Transverse colon (tissue), 4 donors: Measurements from ENCODE around the gene ACAD8. TPM values are rescaled to one million over a fixed set of nuclear protein-coding genes. Genes with fewer than 3 reads are reported as not detected.

ENCODE experiments used
- DNase-seq: peaks from one replicate; pipeline ENCODE4 v3.0.0-alpha.2; 2019
- H3K27ac ChIP-seq, 4 donors: fragments of 200-600 bp; sonication (generic); 2 replicates each; pipeline ENCODE4 v1.5.1; 2016 to 2018; ENCODE audit warnings: inconsistent platforms in 4 of 4
- H3K27me3 ChIP-seq: fragments of 200-600 bp; sonication (generic); 2 replicates; pipeline ENCODE4 v1.5.1; 2017; ENCODE audit warnings: inconsistent platforms
- H3K36me3 ChIP-seq, 4 donors: fragments of 200-600 bp; sonication (generic); 2 replicates each; pipeline ENCODE4 v1.5.1; 2017 to 2019; ENCODE audit warnings: inconsistent platforms in 4 of 4
- H3K4me1 ChIP-seq, 4 donors: fragments of 200-600 bp; sonication (generic); 2 replicates each; pipeline ENCODE4 v1.5.1; 2017 to 2020; ENCODE audit warnings: inconsistent platforms in 4 of 4
- H3K4me3 ChIP-seq, 4 donors: fragments of 200-600 bp; sonication (generic); 1 replicate in 1 of 4; 2 replicates in 3 of 4; pipeline versions ENCODE4 v1.5.1 to v1.6.1; 2017 to 2019; ENCODE audit warnings: inconsistent platforms in 4 of 4
- H3K9me3 ChIP-seq, 2 donors: fragments of 200-600 bp; sonication (generic); 2 replicates each; pipeline ENCODE4 v1.5.1; 2017 to 2019; ENCODE audit warnings: inconsistent platforms in 2 of 2
- EP300 ChIP-seq: sonication (generic); formaldehyde crosslinking; IDR thresholded peaks from one replicate; pipeline ENCODE4 v1.6.1; 2017; ENCODE audit warnings: antibody characterized with exemption, low read depth
- POLR2A ChIP-seq: fragments of 450-650 bp; IDR thresholded peaks from one replicate; pipeline ENCODE4 v1.6.1; 2016; ENCODE audit warnings: antibody characterized with exemption, mild to moderate bottlenecking, moderate library complexity
- POLR2AphosphoS5 ChIP-seq, 3 donors: sonication (generic); formaldehyde crosslinking; IDR thresholded peaks; one replicate each; pipeline ENCODE4 v1.6.1; 2016; ENCODE audit warnings: antibody characterized with exemption in 3 of 3
- WGBS, 2 donors: methylation state at CpG; one replicate each; pipeline ENCODE4 v1.1.5; 2018; ENCODE audit warnings: low coverage in 1 of 2; 5-methylcytosine and 5-hydroxymethylcytosine counted together
- in situ Hi-C, 4 donors: fragments of 200-750 bp; cut with MboI; loops; one replicate each; pipeline versions ENCODE4 v1.15.0 to v1.15.1; 2017; ENCODE audit warnings: low sequenced_read_pairs in 3 of 4, low pct_ligation_motif_present in 1 of 4, low pct_unique_long_range_greater_than_20kb in 1 of 4
- intact Hi-C: fragments of 100-400 bp; cut with DNase I; formaldehyde crosslinking; loops from one replicate; pipeline ENCODE4 v1.15.1; 2023; ENCODE audit warnings: low total_unique reads
- total RNA-seq, 4 donors: library from RNA; depleted of rRNA; stranded (reverse); fragments of >200 nt; gene quantifications; one replicate each; pipeline ENCODE4 v1.1.0, GENCODE V29; 2016
- TF ChIP-seq, protein P1 (sequence below), 5 experiments: fragments of 200-600 bp in 3 of 5; fragments of 450-650 bp in 2 of 5; sonication (generic) in 3 of 5; IDR thresholded peaks; 1 replicate in 2 of 5; 2 replicates in 3 of 5; pipeline ENCODE4 v1.5.1; 2016 to 2017; ENCODE audit warnings: antibody characterized with exemption in 5 of 5, inconsistent platforms in 3 of 5, mild to moderate bottlenecking in 2 of 5, moderate library complexity in 1 of 5

ACAD8 gene
- total RNA-seq = 10 to 100 TPM; 34.8 to 59.1 (median 45.7) TPM

DNA sequence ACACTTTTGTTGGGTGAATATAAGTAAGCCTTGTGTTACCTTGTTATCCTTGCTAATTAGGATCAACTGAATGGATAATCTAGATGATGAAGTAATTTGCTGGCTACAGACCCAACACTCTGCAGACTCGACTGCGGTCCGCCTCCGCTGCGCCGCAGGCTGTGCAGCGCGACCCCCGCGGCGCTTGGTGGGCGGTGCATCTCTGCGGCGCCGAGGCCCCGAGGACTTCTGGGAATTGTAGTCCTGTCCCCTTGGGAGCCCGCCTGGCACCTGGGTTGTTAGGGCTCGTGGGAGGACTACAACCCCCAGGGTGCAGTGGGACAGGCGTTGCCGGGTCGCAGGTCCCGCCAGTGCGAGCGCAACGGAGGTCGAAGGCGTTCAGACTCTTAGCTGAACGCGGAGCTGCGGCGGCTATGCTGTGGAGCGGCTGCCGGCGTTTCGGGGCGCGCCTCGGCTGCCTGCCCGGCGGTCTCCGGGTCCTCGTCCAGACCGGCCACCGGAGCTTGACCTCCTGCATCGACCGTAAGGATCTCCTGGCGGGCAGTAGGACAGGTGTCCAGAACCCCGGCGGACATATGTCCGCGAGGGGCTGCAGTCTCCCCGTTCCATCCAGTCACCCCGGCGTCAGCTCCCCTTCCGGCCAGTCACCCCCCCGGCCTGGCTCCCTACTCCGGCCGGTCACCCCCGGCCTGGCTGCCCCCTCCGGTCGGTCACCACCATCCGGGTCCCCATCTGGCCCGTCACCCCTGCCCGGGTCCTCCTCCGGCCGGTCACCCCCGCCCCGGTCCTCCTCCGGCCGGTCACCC is at the start of gene ACAD8, which contains the start of gene THYN1:
TSS of gene ACAD8 (plus strand) at position 381 of the 806 bp plus-strand sequence. CDS start at position 414, 33 bp downstream.
TSS of gene THYN1 (minus strand) at position 165 of the 806 bp plus-strand sequence. CDS start 470 bp downstream, outside the sequence.
- peak within 1 kb of the TSS; percentile 75 to 82 (median 82) for H3K27ac ChIP-seq
- H3K27me3 ChIP-seq = no peaks in the 10 kb centered on the region
- DNase-seq = peak; percentile 97
- in situ Hi-C loops = no loop called here
- H3K9me3 ChIP-seq = no peaks in the 10 kb centered on the region
- no peaks in the 10 kb centered on the region for H3K36me3 ChIP-seq
- TF ChIP-seq POLR2A (peak; percentile 74), EP300 (no peak), POLR2AphosphoS5 (IDR thresholded peaks at IDR 0.05) (peak; percentile 76 to 89 (median 86))
- TF ChIP-seq, protein P1, sequence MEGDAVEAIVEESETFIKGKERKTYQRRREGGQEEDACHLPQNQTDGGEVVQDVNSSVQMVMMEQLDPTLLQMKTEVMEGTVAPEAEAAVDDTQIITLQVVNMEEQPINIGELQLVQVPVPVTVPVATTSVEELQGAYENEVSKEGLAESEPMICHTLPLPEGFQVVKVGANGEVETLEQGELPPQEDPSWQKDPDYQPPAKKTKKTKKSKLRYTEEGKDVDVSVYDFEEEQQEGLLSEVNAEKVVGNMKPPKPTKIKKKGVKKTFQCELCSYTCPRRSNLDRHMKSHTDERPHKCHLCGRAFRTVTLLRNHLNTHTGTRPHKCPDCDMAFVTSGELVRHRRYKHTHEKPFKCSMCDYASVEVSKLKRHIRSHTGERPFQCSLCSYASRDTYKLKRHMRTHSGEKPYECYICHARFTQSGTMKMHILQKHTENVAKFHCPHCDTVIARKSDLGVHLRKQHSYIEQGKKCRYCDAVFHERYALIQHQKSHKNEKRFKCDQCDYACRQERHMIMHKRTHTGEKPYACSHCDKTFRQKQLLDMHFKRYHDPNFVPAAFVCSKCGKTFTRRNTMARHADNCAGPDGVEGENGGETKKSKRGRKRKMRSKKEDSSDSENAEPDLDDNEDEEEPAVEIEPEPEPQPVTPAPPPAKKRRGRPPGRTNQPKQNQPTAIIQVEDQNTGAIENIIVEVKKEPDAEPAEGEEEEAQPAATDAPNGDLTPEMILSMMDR (IDR thresholded peaks at IDR 0.05) = peak; percentile 30 to 66 (median 48)
- peaks cover 6 to 22% (median 19%) of the 10 kb centered on the region in 4 donors for H3K4me1 ChIP-seq
- H3K4me3 ChIP-seq = peak within 1 kb of the TSS; percentile 66 to 100 (median 79)
- intact Hi-C loops = no loop called here
- 0% methylated on average over 63 of the region's 70 CpGs; no CpG with 5 or more reads in 1 of the 2 donors for WGBS, 2 donors

DNA sequence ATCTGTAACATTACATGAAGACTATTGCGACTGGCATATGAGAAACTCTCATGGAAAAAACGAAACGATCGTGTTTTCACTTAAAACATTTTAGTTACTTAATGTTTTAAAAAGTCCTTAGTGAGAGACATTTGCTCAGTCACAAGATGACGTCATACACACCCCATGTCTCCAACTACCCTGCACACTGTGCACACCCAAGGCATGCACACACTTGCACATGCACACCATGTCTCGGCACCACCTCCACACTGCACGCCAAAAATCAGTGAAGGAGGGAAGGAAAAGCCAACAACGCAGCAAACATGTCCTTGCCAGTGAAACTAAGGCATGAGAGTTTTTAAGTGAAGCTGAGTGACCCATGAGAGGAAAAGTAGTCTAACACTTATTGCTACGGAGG is 47.6 kb upstream of the ACAD8 start:
- Histone ChIP-seq H3K9me3 (no peaks in the 10 kb centered on the region), H3K27me3 (no peaks in the 10 kb centered on the region), H3K36me3 (peaks cover 0 to 44% (median 12%) of the 10 kb centered on the region in 4 donors), H3K4me1 (no peaks in the 10 kb centered on the region), H3K4me3 (no peak overlapping the region), H3K27ac (no peak overlapping the region)
- DNase-seq = no peak
- in situ Hi-C loops (no loop called here), intact Hi-C loops (loop anchor here (2.0 kb wide), 1 partner anchor 55 kb away; no protein-coding TSS in a partner anchor)
- TF ChIP-seq, protein P1 (IDR thresholded peaks at IDR 0.05) = no peak
- TF ChIP-seq POLR2AphosphoS5 (IDR thresholded peaks at IDR 0.05) (no peak), POLR2A (no peak), EP300 (no peak)
- 97 to 99% methylated on average over 7 to 9 of the region's 9 CpGs for WGBS, 2 donors

DNA sequence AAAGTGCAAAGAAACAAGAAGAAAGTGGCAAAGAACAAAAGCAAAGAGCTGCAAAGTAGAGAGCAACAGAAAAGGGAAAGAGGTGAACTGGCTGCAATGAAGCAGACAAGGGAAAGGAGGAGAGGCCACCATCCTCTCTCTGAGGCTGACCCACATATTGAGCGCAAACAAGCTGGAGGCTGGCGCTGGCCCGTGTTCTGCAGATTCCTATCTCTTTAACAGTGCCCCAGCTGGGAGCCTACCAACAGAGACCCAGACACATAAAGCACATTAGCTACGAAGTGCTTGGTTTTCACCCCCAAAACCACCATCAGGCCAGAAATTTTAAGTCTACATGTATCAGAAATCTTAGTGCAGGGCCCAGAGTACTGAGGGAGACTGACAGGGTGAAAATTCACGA is 47.2 kb upstream of the ACAD8 start:
- Histone ChIP-seq H3K27ac (no peak overlapping the region), H3K9me3 (no peaks in the 10 kb centered on the region), H3K4me3 (no peak overlapping the region), H3K27me3 (no peaks in the 10 kb centered on the region), H3K36me3 (peaks cover 0 to 44% (median 12%) of the 10 kb centered on the region in 4 donors), H3K4me1 (no peaks in the 10 kb centered on the region)
- DNase-seq = no peak
- in situ Hi-C loops = no loop called here
- no peak for TF ChIP-seq POLR2AphosphoS5 (IDR thresholded peaks at IDR 0.05)
- TF ChIP-seq POLR2A = no peak
- TF ChIP-seq, protein P1 (IDR thresholded peaks at IDR 0.05) = no peak
- TF ChIP-seq EP300 = no peak
- 90 to 91% methylated on average over 2 to 5 of the region's 5 CpGs for WGBS, 2 donors
- intact Hi-C loops = no loop called here

DNA sequence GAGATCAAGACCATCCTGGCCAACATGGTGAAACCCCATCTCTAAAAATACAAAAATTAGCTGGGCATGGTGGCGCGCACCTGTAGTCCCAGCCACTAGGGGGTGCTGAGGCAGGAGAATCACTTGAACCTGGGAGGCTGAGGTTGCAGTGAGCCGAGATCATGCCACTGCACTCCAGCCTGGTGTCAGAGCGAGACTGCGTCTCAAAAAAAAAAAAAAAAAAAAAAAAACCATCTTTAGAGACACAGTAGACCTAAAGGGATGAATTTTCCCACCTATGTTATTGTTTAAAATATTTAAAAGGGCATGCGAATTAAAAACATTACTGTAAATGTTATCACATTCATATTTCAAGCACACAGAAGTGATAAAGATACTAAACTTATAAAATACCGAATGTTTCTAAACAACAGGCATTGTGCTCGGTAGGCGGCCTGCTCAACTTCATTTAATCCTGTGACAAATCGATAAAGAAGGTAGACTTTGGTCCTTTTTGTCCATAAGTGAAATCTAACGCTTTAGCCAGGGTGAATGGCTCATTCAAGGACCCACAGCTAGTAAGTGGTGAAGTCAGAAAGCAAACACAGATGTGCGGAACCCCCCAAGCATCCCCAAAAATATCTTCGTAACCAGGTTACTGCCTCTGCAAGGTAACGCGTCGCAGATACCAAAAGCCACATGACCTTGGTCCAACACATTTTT is 45.7 kb upstream of the ACAD8 start:
- intact Hi-C loops = no loop called here
- DNase-seq = peak; percentile 47
- H3K9me3 ChIP-seq = no peaks in the 10 kb centered on the region
- 83 to 88% methylated on average over 15 to 16 of the region's 16 CpGs for WGBS, 2 donors
- no peaks in the 10 kb centered on the region for H3K27me3 ChIP-seq
- no peaks in the 10 kb centered on the region for H3K4me1 ChIP-seq
- TF ChIP-seq POLR2AphosphoS5 (IDR thresholded peaks at IDR 0.05) (no peak), POLR2A (no peak), EP300 (no peak)
- TF ChIP-seq, protein P1 (IDR thresholded peaks at IDR 0.05) = peak; percentile 58 to 80 (median 70)
- no peak overlapping the region for H3K4me3 ChIP-seq
- H3K36me3 ChIP-seq = peaks cover 0 to 34% (median 6%) of the 10 kb centered on the region in 4 donors
- H3K27ac ChIP-seq = no peak overlapping the region
- in situ Hi-C loops = no loop called here
